HepG2 (cell line): Measurements from ENCODE around the gene CFL1. TPM values are rescaled to one million over a fixed set of nuclear protein-coding genes. Genes with fewer than 3 reads are reported as not detected.

Experiments
- ARHGAP35 ChIP-seq: sonication (generic); formaldehyde crosslinking; IDR thresholded peaks from 2 replicates; pipeline ENCODE4 v1.9.0; 2022; ENCODE audit warnings: mild to moderate bottlenecking, inconsistent platforms, moderate library complexity, missing genetic modification reagents, borderline replicate concordance
- ARNT2 ChIP-seq: sonication (generic); formaldehyde crosslinking; IDR thresholded peaks from 2 replicates; pipeline ENCODE4 v1.8.0; 2022; ENCODE audit warnings: mild to moderate bottlenecking, low read depth, missing genetic modification reagents, moderate library complexity
- DNMT3B ChIP-seq: conservative IDR thresholded peaks from 2 replicates; pipeline ENCODE4 v1.6.1; 2016; ENCODE audit warnings: missing biosample characterization, control low read depth
- E2F5 ChIP-seq: sonication (generic); formaldehyde crosslinking; conservative IDR thresholded peaks from 2 replicates; pipeline ENCODE4 v1.4.0; 2020; ENCODE audit warnings: missing genetic modification reagents
- HMG20A ChIP-seq: IDR thresholded peaks from 2 replicates; pipeline ENCODE4 v1.6.1; 2016; ENCODE audit warnings: borderline replicate concordance
- HMGXB3 ChIP-seq: sonication (generic); formaldehyde crosslinking; IDR thresholded peaks from 2 replicates; pipeline ENCODE4 v1.4.0; 2020; ENCODE audit warnings: missing genetic modification reagents, borderline replicate concordance
- MAX ChIP-seq: IDR thresholded peaks from 2 replicates; pipeline ENCODE4 v1.6.1; 2012; ENCODE audit warnings: inconsistent platforms
- MBD4 ChIP-seq: IDR thresholded peaks from 2 replicates; pipeline ENCODE4 v1.6.1; 2012; ENCODE audit warnings: low read length, inconsistent platforms, borderline replicate concordance
- MXD1 ChIP-seq: sonication (generic); formaldehyde crosslinking; IDR thresholded peaks from 2 replicates; pipeline ENCODE4 v1.4.0; 2020; ENCODE audit warnings: mild to moderate bottlenecking, missing genetic modification reagents
- NR2C2 ChIP-seq: sonication (generic); formaldehyde crosslinking; IDR thresholded peaks from 2 replicates; pipeline ENCODE4 v1.4.0; 2020; ENCODE audit warnings: missing genetic modification reagents, mild to moderate bottlenecking, moderate library complexity, borderline replicate concordance
- PPARG ChIP-seq: conservative IDR thresholded peaks from 2 replicates; pipeline ENCODE4 v1.6.1; 2016; ENCODE audit warnings: missing biosample characterization, missing genetic modification reagents
- PRMT3 ChIP-seq: sonication (generic); formaldehyde crosslinking; IDR thresholded peaks from 2 replicates; pipeline ENCODE4 v1.8.1; 2022; ENCODE audit warnings: low read depth, mild to moderate bottlenecking, moderate library complexity, missing genetic modification reagents, borderline replicate concordance
- SAP130 ChIP-seq: IDR thresholded peaks from 2 replicates; pipeline ENCODE4 v1.6.1; 2016; ENCODE audit warnings: low read depth
- SOX13 ChIP-seq, 3 experiments: fragments of 450-650 bp in 1 of 3; sonication (generic) in 1 of 3; formaldehyde crosslinking in 1 of 3; IDR thresholded peaks in 2 of 3; conservative IDR thresholded peaks in 1 of 3; 2 replicates each; pipeline versions ENCODE4 v1.5.0 to v1.6.1; 2016 to 2020; ENCODE audit warnings: antibody characterized with exemption in 1 of 3, mild to moderate bottlenecking in 1 of 3, missing compliant biosample characterization in 1 of 3, missing genetic modification reagents in 1 of 3, moderate library complexity in 1 of 3
- ZGPAT ChIP-seq: IDR thresholded peaks from 2 replicates; pipeline ENCODE4 v1.6.1; 2016; ENCODE audit warnings: mild to moderate bottlenecking
- ZKSCAN1 ChIP-seq: fragments of 150-350 bp; IDR thresholded peaks from 2 replicates; pipeline ENCODE4 v1.6.1; 2014; ENCODE audit warnings: low read length
- ZNF292 ChIP-seq: sonication (generic); formaldehyde crosslinking; IDR thresholded peaks from 2 replicates; pipeline ENCODE4 v1.8.1; 2022; ENCODE audit warnings: mild to moderate bottlenecking, low read depth, missing genetic modification reagents, borderline replicate concordance
- ZNF451 ChIP-seq: sonication (generic); formaldehyde crosslinking; IDR thresholded peaks from 2 replicates; pipeline ENCODE4 v1.5.0; 2020; ENCODE audit warnings: mild to moderate bottlenecking, missing genetic modification reagents
- ZNF556 ChIP-seq: sonication (generic); formaldehyde crosslinking; IDR thresholded peaks from 2 replicates; pipeline ENCODE4 v1.4.0; 2020; ENCODE audit warnings: mild to moderate bottlenecking, missing genetic modification reagents, borderline replicate concordance
- ZSCAN20 ChIP-seq: sonication (generic); formaldehyde crosslinking; IDR thresholded peaks from 2 replicates; pipeline ENCODE4 v1.4.0; 2020; ENCODE audit warnings: missing genetic modification reagents, mild to moderate bottlenecking, borderline replicate concordance
- ZSCAN29 ChIP-seq: sonication (generic); formaldehyde crosslinking; conservative IDR thresholded peaks from 2 replicates; pipeline ENCODE4 v1.4.0; 2020; ENCODE audit warnings: mild to moderate bottlenecking, missing genetic modification reagents
- polyA plus RNA-seq, 8 experiments: library from polyadenylated mRNA; depleted of rRNA in 3 of 8; stranded (reverse) in 7 of 8; unstranded in 1 of 8; fragments of >200 nt; fragmentation: Illumina TruSeq in 4 of 8; extraction: Trizol in 4 of 8; gene quantifications; 2 replicates each; pipeline versions ENCODE4 v1.2.1 to v1.2.3, GENCODE V29; 2011 to 2016; ENCODE audit warnings: low read depth in 4 of 8, missing spikeins in 1 of 8, mixed read lengths in 1 of 8; ENCODE audit not compliant: insufficient read depth in 1 of 8
- total RNA-seq, 5 experiments: library from RNA; depleted of rRNA; stranded (reverse); fragments of >200 nt; fragmentation: Illumina TruSeq; extraction: Trizol; gene quantifications; 2 replicates each; pipeline ENCODE4 v1.2.3, GENCODE V29; 2016; ENCODE audit warnings: low read depth in 1 of 5

CFL1 gene
- total and polyA plus RNA-seq, 2 of the 13 experiments (the other 11 are each of a cell fraction or from before 2014, with no cell fraction given) = 379 to 383 TPM

GRCh38 chr11:65891219-65892136 is 33.5 kb upstream of the CFL1 start (continued):
- TF ChIP-seq HMGXB3 (no peak), MXD1 (CRISPR knock-in tag) (0 out of 2 replicates have a peak, but pooled peaks have one; percentile 0), HMG20A (CRISPR knock-in tag) (no peak), ARNT2 (CRISPR knock-in tag) (no peak), ZSCAN29 (CRISPR knock-in tag) (no peak), ZSCAN20 (no peak), PPARG (CRISPR knock-in tag) (peak; percentile 77), MAX (peak; percentile 48; the same call in 1 of the 2 replicates), PRMT3 (CRISPR knock-in tag) (no peak), ARHGAP35 (CRISPR knock-in tag) (no peak), SOX13 (IDR thresholded peaks at IDR 0.05) (peak; percentile 3; the same call in 1 of the 2 replicates), SOX13 (CRISPR knock-in tag; conservative IDR thresholded peaks at IDR 0.05 in 1 of 2, IDR thresholded peaks at IDR 0.05 in 1 of 2) (0 out of 4 replicates have a peak, but pooled peaks of 1 of the 2 experiments have one; percentile 18), NR2C2 (CRISPR knock-in tag) (peak; percentile 54), SAP130 (CRISPR knock-in tag) (peak; percentile 69), ZNF556 (CRISPR knock-in tag) (0 out of 2 replicates have a peak, but pooled peaks have one; percentile 51), DNMT3B (CRISPR knock-in tag) (0 out of 2 replicates have a peak, but pooled peaks have one; percentile 9), MBD4 (no peak), ZNF292 (CRISPR knock-in tag) (no peak), ZNF451 (CRISPR knock-in tag) (no peak), E2F5 (CRISPR knock-in tag) (no peak), ZKSCAN1 (no peak), ZGPAT (CRISPR knock-in tag) (peak; percentile 2; the same call in 1 of the 2 replicates)
